Endothelial cell of umbilical vein (primary cell): Measurements from ENCODE around the gene HEXIM1. TPM values are rescaled to one million over a fixed set of nuclear protein-coding genes. Genes with fewer than 3 reads are reported as not detected.

Experiments used
- BruUV-seq: library from RNA; stranded (reverse); fragments of 400-500 nt; replicated peaks from 2 replicates; lab custom pipeline; 2021; lab: Mats Ljungman, UMichigan
- CTCF ChIA-PET: fragments of 300-600, 350-600 bp; sonication (Branson Sonifier 250); formaldehyde crosslinking; loops from one replicate; lab custom pipeline; 2021; ENCODE audit warnings: antibody characterized with exemption, inconsistent platforms; lab: Charles Lee
- POLR2A ChIA-PET: fragments of 300-600, 350-600 bp; sonication (Branson Sonifier 250); formaldehyde crosslinking; loops from one replicate; lab custom pipeline; 2021; ENCODE audit warnings: antibody characterized with exemption, inconsistent platforms; lab: Charles Lee
- DNase-seq: peaks from one replicate; pipeline ENCODE4 v3.0.0-alpha.2; 2011; ENCODE audit warnings: low read depth, low spot score
- FAIRE-seq: peaks from 2 replicates; lab custom pipeline; 2011; peaks lifted over from hg19 to GRCh38; lab: Jason Lieb, UNC
- H2AFZ ChIP-seq: 2 replicates; pipeline ENCODE4 v1.6.0; 2012; ENCODE audit warnings: low read depth, low read length, control low read depth, inconsistent platforms
- H3K27ac ChIP-seq: 2 replicates; pipeline ENCODE4 v1.5.1; 2011; ENCODE audit warnings: low read depth, mild to moderate bottlenecking, control low read depth, low read length, moderate library complexity; ENCODE audit not compliant: insufficient read depth
- H3K27me3 ChIP-seq, 2 experiments: 2 replicates each; pipeline versions ENCODE4 v1.6.0 to v1.6.1; 2011; ENCODE audit warnings: low read length in 2 of 2, mixed read lengths in 1 of 2; ENCODE audit not compliant: control insufficient read depth in 2 of 2, insufficient read depth in 2 of 2
- H3K36me3 ChIP-seq, 2 experiments: 2 replicates in 1 of 2; 3 replicates in 1 of 2; pipeline ENCODE4 v1.5.1; 2011; ENCODE audit warnings: low read length in 2 of 2, mild to moderate bottlenecking in 1 of 2, moderate library complexity in 1 of 2; ENCODE audit not compliant: control insufficient read depth in 2 of 2, insufficient read depth in 2 of 2; ENCODE audit errors: extremely low read depth in 1 of 2
- H3K4me1 ChIP-seq: 3 replicates; pipeline ENCODE4 v1.5.1; 2011; ENCODE audit warnings: mild to moderate bottlenecking, low read length; ENCODE audit not compliant: control insufficient read depth, insufficient read depth; ENCODE audit errors: extremely low read depth
- H3K4me2 ChIP-seq: 2 replicates; pipeline ENCODE4 v1.6.1; 2011; ENCODE audit warnings: low read length, control low read depth, mixed read lengths; ENCODE audit not compliant: insufficient read depth
- H3K4me3 ChIP-seq, 3 experiments: fragments of 200-600 bp in 1 of 3; sonication (generic), shearing (Covaris generic) in 1 of 3; replicated peaks in 1 of 3; 2 replicates each; pipeline ENCODE4 v1.5.1; 2011 to 2016; ENCODE audit warnings: control low read depth in 3 of 3, low read length in 3 of 3, mild to moderate bottlenecking in 2 of 3, inconsistent platforms in 1 of 3, low read depth in 1 of 3, moderate library complexity in 1 of 3; ENCODE audit not compliant: insufficient read depth in 1 of 3
- H3K79me2 ChIP-seq: 2 replicates; pipeline ENCODE4 v1.6.0; 2012; ENCODE audit warnings: low read length, inconsistent platforms; ENCODE audit not compliant: control insufficient read depth, insufficient read depth
- H3K9ac ChIP-seq: replicated peaks from 2 replicates; pipeline ENCODE3; 2011; ENCODE audit warnings: low read length, control low read depth; ENCODE audit not compliant: insufficient read depth; ENCODE audit errors: extremely low read depth
- H3K9me1 ChIP-seq: replicated peaks from 3 replicates; pipeline ENCODE4 v1.6.0; 2011; ENCODE audit warnings: mild to moderate bottlenecking, low read length; ENCODE audit not compliant: control insufficient read depth, insufficient read depth; ENCODE audit errors: extremely low read depth
- H3K9me3 ChIP-seq: replicated peaks from 2 replicates; pipeline ENCODE4 v1.5.1; 2012; ENCODE audit warnings: low read length, inconsistent platforms; ENCODE audit not compliant: control insufficient read depth, insufficient read depth
- H4K20me1 ChIP-seq: replicated peaks from 2 replicates; pipeline ENCODE3; 2011; ENCODE audit warnings: mild to moderate bottlenecking, low read length; ENCODE audit not compliant: control insufficient read depth, insufficient read depth; ENCODE audit errors: extremely low read depth
- FOS ChIP-seq: IDR thresholded peaks from 2 replicates; pipeline ENCODE4 v1.6.1; 2011; ENCODE audit warnings: mild to moderate bottlenecking, low read length, moderate library complexity, borderline replicate concordance; ENCODE audit not compliant: insufficient read depth
- GATA2 ChIP-seq: IDR thresholded peaks from 2 replicates; pipeline ENCODE4 v1.7.0; 2011; ENCODE audit warnings: low read depth, mild to moderate bottlenecking, moderate library complexity, mixed read lengths, low read length; ENCODE audit not compliant: insufficient read length, insufficient read depth
- JUN ChIP-seq: IDR thresholded peaks from 2 replicates; pipeline ENCODE4 v1.6.1; 2011; ENCODE audit warnings: borderline replicate concordance, low read depth; ENCODE audit not compliant: insufficient read length, insufficient read depth
- MAX ChIP-seq: IDR thresholded peaks from 2 replicates; pipeline ENCODE4 v1.6.1; 2011; ENCODE audit not compliant: insufficient read depth, insufficient read length
- MYC ChIP-seq: IDR thresholded peaks from one replicate; pipeline ENCODE4 v1.6.1; 2011; ENCODE audit warnings: mild to moderate bottlenecking, low read depth, low read length
- POLR2AphosphoS5 ChIP-seq: IDR thresholded peaks from 2 replicates; pipeline ENCODE4 v1.6.1; 2012; ENCODE audit warnings: low read depth, mild to moderate bottlenecking, control low read depth, low read length, moderate library complexity; ENCODE audit not compliant: insufficient read depth
- dilution Hi-C: fragments of 300-500 bp; cut with MboI; formaldehyde crosslinking; loops from one replicate; pipeline ENCODE4 v1.15.0; 2019; ENCODE audit warnings: low sequenced_read_pairs; ENCODE audit not compliant: extremely low pct_ligation_motif_present
- intact Hi-C: fragments of 100-400 bp; cut with micrococcal nuclease; formaldehyde crosslinking; loops from one replicate; pipeline ENCODE4 v1.10.0; 2022
- polyA plus RNA-seq, 4 experiments: library from polyadenylated mRNA; depleted of rRNA in 3 of 4; stranded (reverse) in 3 of 4; unstranded in 1 of 4; fragments of >200 nt; gene quantifications; 2 replicates each; pipeline versions ENCODE4 v1.2.1 to v1.2.3, GENCODE V29; 2011 to 2012; ENCODE audit warnings: missing spikeins in 1 of 4
- total RNA-seq: library from RNA; stranded (reverse); gene quantifications from 2 replicates; pipeline ENCODE4 v1.2.3, GENCODE V29; 2021
- TF ChIP-seq, protein P1 (sequence below), 2 donors: IDR thresholded peaks; 1 replicate in 1 of 2; 2 replicates in 1 of 2; pipeline ENCODE4 v1.5.1; 2011; ENCODE audit warnings: low read length in 2 of 2, mild to moderate bottlenecking in 2 of 2, moderate library complexity in 2 of 2, control low read depth in 1 of 2, inconsistent platforms in 1 of 2, low read depth in 1 of 2; ENCODE audit not compliant: insufficient read depth in 1 of 2; ENCODE audit errors: extremely low read depth in 1 of 2

HEXIM1 gene
- total and polyA plus RNA-seq, 2 donors (not counting 3 experiments of a cell fraction or from before 2014, with no cell fraction given): 7.0 to 20.0 TPM

DNA sequence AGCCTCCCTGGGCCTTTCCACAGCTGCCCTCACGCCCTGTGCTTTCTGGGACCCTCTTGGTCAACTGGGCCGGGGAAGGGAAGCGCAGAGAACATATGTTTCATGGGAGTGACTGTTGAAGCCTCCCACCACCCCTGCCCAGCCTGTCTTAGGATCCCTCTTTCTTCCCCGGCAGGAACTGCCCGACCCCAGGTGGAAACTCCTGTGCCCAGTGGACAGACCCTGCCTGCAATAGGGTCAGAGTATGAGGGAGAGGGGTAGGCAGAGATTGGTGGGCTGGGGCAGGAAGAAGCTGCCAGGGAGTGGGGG is 23.9 kb downstream of the HEXIM1 start:
- Histone ChIP-seq H3K9ac (no peak overlapping the region), H4K20me1 (no peaks in the 10 kb centered on the region), H3K4me1 (peaks cover 14% of the 10 kb centered on the region), H3K9me1 (no peaks in the 10 kb centered on the region), H3K9me3 (no peaks in the 10 kb centered on the region), H3K4me3 (no peak overlapping the region), H3K79me2 (no peaks in the 10 kb centered on the region), H3K4me2 (no peak overlapping the region), H3K36me3 (no peaks in the 10 kb centered on the region), H3K27ac (no peak overlapping the region), H2AFZ (peak overlapping the region; percentile 75), H3K27me3 (no peaks in the 10 kb centered on the region)
- TF ChIP-seq JUN (no peak), MYC (no peak), POLR2AphosphoS5 (no peak), FOS (no peak), MAX (no peak), GATA2 (no peak)
- TF ChIP-seq, protein P1, sequence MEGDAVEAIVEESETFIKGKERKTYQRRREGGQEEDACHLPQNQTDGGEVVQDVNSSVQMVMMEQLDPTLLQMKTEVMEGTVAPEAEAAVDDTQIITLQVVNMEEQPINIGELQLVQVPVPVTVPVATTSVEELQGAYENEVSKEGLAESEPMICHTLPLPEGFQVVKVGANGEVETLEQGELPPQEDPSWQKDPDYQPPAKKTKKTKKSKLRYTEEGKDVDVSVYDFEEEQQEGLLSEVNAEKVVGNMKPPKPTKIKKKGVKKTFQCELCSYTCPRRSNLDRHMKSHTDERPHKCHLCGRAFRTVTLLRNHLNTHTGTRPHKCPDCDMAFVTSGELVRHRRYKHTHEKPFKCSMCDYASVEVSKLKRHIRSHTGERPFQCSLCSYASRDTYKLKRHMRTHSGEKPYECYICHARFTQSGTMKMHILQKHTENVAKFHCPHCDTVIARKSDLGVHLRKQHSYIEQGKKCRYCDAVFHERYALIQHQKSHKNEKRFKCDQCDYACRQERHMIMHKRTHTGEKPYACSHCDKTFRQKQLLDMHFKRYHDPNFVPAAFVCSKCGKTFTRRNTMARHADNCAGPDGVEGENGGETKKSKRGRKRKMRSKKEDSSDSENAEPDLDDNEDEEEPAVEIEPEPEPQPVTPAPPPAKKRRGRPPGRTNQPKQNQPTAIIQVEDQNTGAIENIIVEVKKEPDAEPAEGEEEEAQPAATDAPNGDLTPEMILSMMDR (IDR thresholded peaks at IDR 0.05; ENCODE audit: extremely low read depth in 1 of 2, insufficient read depth in 1 of 2, low read depth in 1 of 2, low read length in 2 of 2): no peak
- intact Hi-C loops (no loop called here), dilution Hi-C loops (no loop called here)
- ChIA-PET CTCF (interaction anchor here (1.8 to 4.1 kb wide), 3 partner anchors 11 to 37 kb away, joined by 6 to 34 read pairs (median 11); partner anchors contain the start of gene ACBD4), POLR2A (interaction anchor here (2.7 kb wide), 1 partner anchor 24 kb away, joined by 10 read pairs; the partner anchor contains the start of gene HEXIM1)
- DNase-seq (no peak), FAIRE-seq (no peak)
- BruUV-seq: no TSS peak
